Fibroblast of lung (primary cell): Measurements from ENCODE around the gene SYNM. TPM values are rescaled to one million over a fixed set of nuclear protein-coding genes. Genes with fewer than 3 reads are reported as not detected.

Source experiments
- DNase-seq, 2 donors: peaks; one replicate each; pipeline versions ENCODE4 v3.0.0 to v3.0.0-alpha.2; 2010; ENCODE audit warnings: low read depth in 2 of 2
- H2AFZ ChIP-seq: 2 replicates; pipeline ENCODE4 v1.5.1; 2012; ENCODE audit warnings: low read length, control low read depth, inconsistent platforms
- H3K27ac ChIP-seq: 2 replicates; pipeline ENCODE4 v1.5.1; 2011; ENCODE audit warnings: low read length, control low read depth; ENCODE audit not compliant: insufficient read depth
- H3K27me3 ChIP-seq: 2 replicates; pipeline ENCODE4 v1.5.1; 2011; ENCODE audit warnings: mild to moderate bottlenecking, low read length; ENCODE audit not compliant: control insufficient read depth, insufficient read depth
- H3K36me3 ChIP-seq: 2 replicates; pipeline ENCODE4 v1.5.1; 2011; ENCODE audit warnings: low read length; ENCODE audit not compliant: control insufficient read depth, insufficient read depth
- H3K4me1 ChIP-seq: 2 replicates; pipeline ENCODE4 v1.5.1; 2011; ENCODE audit warnings: low read length; ENCODE audit not compliant: control insufficient read depth, insufficient read depth; ENCODE audit errors: extremely low read depth
- H3K4me2 ChIP-seq: 2 replicates; pipeline ENCODE4 v1.5.1; 2011; ENCODE audit warnings: low read length, control low read depth; ENCODE audit not compliant: insufficient read depth; ENCODE audit errors: extremely low read depth
- H3K4me3 ChIP-seq, 4 experiments: fragments of 200-600 bp in 1 of 4; sonication (generic) in 1 of 4; replicated peaks in 1 of 4; 2 replicates each; pipeline ENCODE4 v1.5.1; 2011 to 2016; ENCODE audit warnings: low read length in 4 of 4, low read depth in 3 of 4, mild to moderate bottlenecking in 3 of 4, control low read depth in 2 of 4, inconsistent platforms in 1 of 4, mixed read lengths in 1 of 4; ENCODE audit not compliant: insufficient read depth in 1 of 4; ENCODE audit errors: control extremely low read depth in 1 of 4
- H3K79me2 ChIP-seq: 2 replicates; pipeline ENCODE4 v1.5.1; 2012; ENCODE audit warnings: mild to moderate bottlenecking, low read length, inconsistent platforms; ENCODE audit not compliant: control insufficient read depth, insufficient read depth
- H3K9ac ChIP-seq: 2 replicates; pipeline ENCODE4 v1.5.1; 2011; ENCODE audit warnings: mild to moderate bottlenecking, low read length, control low read depth; ENCODE audit not compliant: insufficient read depth
- H3K9me3 ChIP-seq: 2 replicates; pipeline ENCODE4 v1.5.1; 2012; ENCODE audit warnings: low read depth, low read length; ENCODE audit not compliant: control insufficient read depth, insufficient read depth
- H4K20me1 ChIP-seq: 2 replicates; pipeline ENCODE4 v1.5.1; 2011; ENCODE audit warnings: low read length; ENCODE audit not compliant: control insufficient read depth, insufficient read depth; ENCODE audit errors: extremely low read depth
- CTCF ChIP-seq, 2 donors: IDR thresholded peaks in 1 of 2; conservative IDR thresholded peaks in 1 of 2; 1 replicate in 1 of 2; 2 replicates in 1 of 2; pipeline ENCODE4 v1.5.1; 2011 to 2012; ENCODE audit warnings: low read length in 2 of 2, control low read depth in 1 of 2, inconsistent platforms in 1 of 2, low read depth in 1 of 2, mild to moderate bottlenecking in 1 of 2
- EZH2 ChIP-seq: IDR thresholded peaks from 2 replicates; pipeline ENCODE4 v1.5.1; 2012; ENCODE audit warnings: low read length, control low read depth, mild to moderate bottlenecking; ENCODE audit errors: missing control alignments
- polyA plus RNA-seq, 2 donors: library from polyadenylated mRNA; depleted of rRNA in 1 of 2; stranded (reverse) in 1 of 2; unstranded in 1 of 2; fragments of >200 nt; gene quantifications; 2 replicates each; pipeline ENCODE4 v1.2.1, GENCODE V29; 2011 to 2012; ENCODE audit warnings: missing spikeins in 1 of 2
- total RNA-seq: library from RNA; depleted of rRNA; stranded (reverse); fragments of >200 nt; gene quantifications from 2 replicates; pipeline ENCODE4 v1.2.1, GENCODE V29; 2014

The SYNM gene
- total and polyA plus RNA-seq, 2 donors (not counting 1 experiment from before 2014, with no cell fraction given), result 1.8 to 8.6 TPM

GRCh38 chr15:99130765-99131440, 26.0 kb downstream of the SYNM start:
- H3K4me3 ChIP-seq, result no peak overlapping the region
- TF ChIP-seq EZH2, result no peak
- TF ChIP-seq CTCF (conservative IDR thresholded peaks at IDR 0.05 in 1 of 2, IDR thresholded peaks at IDR 0.05 in 1 of 2; ENCODE audit: low read depth in 1 of 2, low read length in 2 of 2), result no peak
- no peak for DNase-seq
- H3K4me2 ChIP-seq, result no peak overlapping the region
- no peaks in the 10 kb centered on the region for H3K27me3 ChIP-seq
- H3K36me3 ChIP-seq, result peaks cover 3% of the 10 kb centered on the region
- H3K4me1 ChIP-seq, result no peaks in the 10 kb centered on the region
- H3K9ac ChIP-seq, result no peak overlapping the region
- no peak overlapping the region for H2AFZ ChIP-seq
- H4K20me1 ChIP-seq, result no peaks in the 10 kb centered on the region
- no peaks in the 10 kb centered on the region for H3K79me2 ChIP-seq
- H3K27ac ChIP-seq, result no peak overlapping the region
- H3K9me3 ChIP-seq, result no peaks in the 10 kb centered on the region

- Histone ChIP-seq H3K36me3 (peaks cover 3% of the 10 kb centered on the region), H2AFZ (no peak overlapping the region), H3K4me3 (no peak overlapping the region), H3K27me3 (no peaks in the 10 kb centered on the region), H3K27ac (no peak overlapping the region), H3K9ac (no peak overlapping the region), H3K79me2 (no peaks in the 10 kb centered on the region), H3K4me2 (no peak overlapping the region), H3K9me3 (no peaks in the 10 kb centered on the region), H4K20me1 (no peaks in the 10 kb centered on the region), H3K4me1 (no peaks in the 10 kb centered on the region)
- no peak for DNase-seq
- no peak for TF ChIP-seq EZH2
- TF ChIP-seq CTCF (conservative IDR thresholded peaks at IDR 0.05 in 1 of 2, IDR thresholded peaks at IDR 0.05 in 1 of 2; ENCODE audit: low read depth in 1 of 2, low read length in 2 of 2), result no peak
Measured at GRCh38 chr15:99131441-99132023, 26.7 kb downstream of the SYNM start.

- no peaks in the 10 kb centered on the region for H3K4me1 ChIP-seq
- H3K9ac ChIP-seq, result no peak overlapping the region
- no peaks in the 10 kb centered on the region for H4K20me1 ChIP-seq
- H3K4me2 ChIP-seq, result no peak overlapping the region
- H3K4me3 ChIP-seq, result no peak overlapping the region
- H3K36me3 ChIP-seq, result peaks cover 4% of the 10 kb centered on the region
- no peaks in the 10 kb centered on the region for H3K9me3 ChIP-seq
- H3K79me2 ChIP-seq, result no peaks in the 10 kb centered on the region
- H3K27me3 ChIP-seq, result no peaks in the 10 kb centered on the region
- no peak for DNase-seq
- TF ChIP-seq CTCF (conservative IDR thresholded peaks at IDR 0.05 in 1 of 2, IDR thresholded peaks at IDR 0.05 in 1 of 2; ENCODE audit: low read depth in 1 of 2, low read length in 2 of 2), result no peak
- no peak for TF ChIP-seq EZH2
- H2AFZ ChIP-seq, result no peak overlapping the region
- H3K27ac ChIP-seq, result no peak overlapping the region
Measured at GRCh38 chr15:99132122-99132521, 27.2 kb downstream of the SYNM start.
